Measurements from ENCODE around the gene DRAXIN.

DNA sequence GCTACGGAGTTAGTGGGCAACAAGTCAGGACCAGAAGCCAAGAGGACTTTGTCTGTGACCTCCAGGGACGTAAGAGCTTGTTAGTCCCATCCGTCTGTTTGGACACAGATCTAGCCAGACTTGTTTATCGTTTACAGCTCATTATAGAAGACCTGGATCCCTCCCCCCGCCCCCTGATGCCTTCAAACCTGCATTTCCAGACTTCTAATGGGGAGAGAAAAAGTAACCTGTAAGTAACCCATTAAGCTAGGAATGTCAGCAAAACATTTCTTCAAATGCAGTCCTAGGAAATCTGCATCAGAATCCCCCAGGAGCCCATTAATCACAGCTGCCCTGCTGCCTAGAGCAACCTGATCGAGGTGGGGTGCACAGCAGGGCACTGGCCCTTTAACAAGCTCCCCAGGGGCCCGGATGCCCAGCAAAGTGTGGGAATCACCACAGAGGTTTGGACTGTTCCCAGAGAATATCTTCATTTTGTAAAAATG is 9.2 kb upstream of the DRAXIN start:
- TF ChIP-seq, protein P1, sequence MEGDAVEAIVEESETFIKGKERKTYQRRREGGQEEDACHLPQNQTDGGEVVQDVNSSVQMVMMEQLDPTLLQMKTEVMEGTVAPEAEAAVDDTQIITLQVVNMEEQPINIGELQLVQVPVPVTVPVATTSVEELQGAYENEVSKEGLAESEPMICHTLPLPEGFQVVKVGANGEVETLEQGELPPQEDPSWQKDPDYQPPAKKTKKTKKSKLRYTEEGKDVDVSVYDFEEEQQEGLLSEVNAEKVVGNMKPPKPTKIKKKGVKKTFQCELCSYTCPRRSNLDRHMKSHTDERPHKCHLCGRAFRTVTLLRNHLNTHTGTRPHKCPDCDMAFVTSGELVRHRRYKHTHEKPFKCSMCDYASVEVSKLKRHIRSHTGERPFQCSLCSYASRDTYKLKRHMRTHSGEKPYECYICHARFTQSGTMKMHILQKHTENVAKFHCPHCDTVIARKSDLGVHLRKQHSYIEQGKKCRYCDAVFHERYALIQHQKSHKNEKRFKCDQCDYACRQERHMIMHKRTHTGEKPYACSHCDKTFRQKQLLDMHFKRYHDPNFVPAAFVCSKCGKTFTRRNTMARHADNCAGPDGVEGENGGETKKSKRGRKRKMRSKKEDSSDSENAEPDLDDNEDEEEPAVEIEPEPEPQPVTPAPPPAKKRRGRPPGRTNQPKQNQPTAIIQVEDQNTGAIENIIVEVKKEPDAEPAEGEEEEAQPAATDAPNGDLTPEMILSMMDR (IDR thresholded peaks at IDR 0.05; ENCODE audit: poor library complexity, severe bottlenecking) = no peak
- TF ChIP-seq EZH2 (IDR thresholded peaks at IDR 0.05; ENCODE audit: borderline replicate concordance, insufficient read depth, low read length, poor library complexity, severe bottlenecking) (no peak), POLR2AphosphoS5 (IDR thresholded peaks at IDR 0.05) (no peak), SMC3 (conservative IDR thresholded peaks at IDR 0.05; ENCODE audit: poor library complexity) (no peak), TAF1 (IDR thresholded peaks at IDR 0.05; ENCODE audit: low read depth) (no peak), MXI1 (conservative IDR thresholded peaks at IDR 0.05; ENCODE audit: poor library complexity, severe bottlenecking) (no peak), REST (IDR thresholded peaks at IDR 0.05; ENCODE audit: borderline replicate concordance) (no peak)

Data from neural cell (in vitro differentiated cells).